ENCODE data around the gene MYBPC2.

The MYBPC2 gene

GRCh38 chr19:50479761-50480251, 47.1 kb downstream of the MYBPC2 start:
- no peak for DNase-seq (ENCODE audit: low spot score)
- no peak for FAIRE-seq

DNA sequence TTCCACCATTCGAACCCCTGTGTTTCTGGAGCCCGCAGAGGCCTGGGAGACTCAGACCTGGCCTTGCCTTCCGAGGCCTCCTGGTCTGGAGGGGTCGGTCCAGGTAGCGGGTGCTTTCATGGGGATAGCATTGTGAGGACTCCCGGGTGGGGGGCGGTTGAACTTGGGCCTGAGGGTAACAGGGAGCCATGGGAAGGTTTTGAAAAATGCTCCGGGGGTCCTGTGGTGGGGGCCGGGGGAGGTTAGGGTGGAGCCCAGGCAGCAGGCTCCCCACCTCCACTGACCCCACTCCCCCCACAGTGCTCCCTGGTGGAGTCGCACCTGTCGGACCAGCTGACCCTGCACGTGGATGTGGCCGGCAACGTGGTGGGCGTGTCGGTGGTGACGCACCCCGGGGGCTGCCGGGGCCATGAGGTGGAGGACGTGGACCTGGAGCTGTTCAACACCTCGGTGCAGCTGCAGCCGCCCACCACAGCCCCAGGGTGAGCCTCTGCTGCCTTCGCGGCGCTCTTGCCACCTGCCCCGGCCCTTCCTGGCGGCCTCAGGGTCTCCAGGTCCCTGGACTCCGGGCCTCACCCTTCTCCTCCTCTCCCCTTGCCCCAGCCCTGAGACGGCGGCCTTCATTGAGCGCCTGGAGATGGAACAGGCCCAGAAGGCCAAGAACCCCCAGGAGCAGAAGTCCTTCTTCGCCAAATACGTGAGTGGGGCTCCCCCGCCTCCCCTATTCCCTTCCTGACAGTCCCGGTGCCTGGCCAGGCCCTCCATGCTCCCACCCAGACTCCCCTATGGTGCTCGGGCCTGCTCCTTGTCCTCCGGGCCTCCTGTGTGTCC, 47.8 kb downstream of the MYBPC2 start:
- DNase-seq (ENCODE audit: low spot score) (no peak), FAIRE-seq (no peak)

DNA sequence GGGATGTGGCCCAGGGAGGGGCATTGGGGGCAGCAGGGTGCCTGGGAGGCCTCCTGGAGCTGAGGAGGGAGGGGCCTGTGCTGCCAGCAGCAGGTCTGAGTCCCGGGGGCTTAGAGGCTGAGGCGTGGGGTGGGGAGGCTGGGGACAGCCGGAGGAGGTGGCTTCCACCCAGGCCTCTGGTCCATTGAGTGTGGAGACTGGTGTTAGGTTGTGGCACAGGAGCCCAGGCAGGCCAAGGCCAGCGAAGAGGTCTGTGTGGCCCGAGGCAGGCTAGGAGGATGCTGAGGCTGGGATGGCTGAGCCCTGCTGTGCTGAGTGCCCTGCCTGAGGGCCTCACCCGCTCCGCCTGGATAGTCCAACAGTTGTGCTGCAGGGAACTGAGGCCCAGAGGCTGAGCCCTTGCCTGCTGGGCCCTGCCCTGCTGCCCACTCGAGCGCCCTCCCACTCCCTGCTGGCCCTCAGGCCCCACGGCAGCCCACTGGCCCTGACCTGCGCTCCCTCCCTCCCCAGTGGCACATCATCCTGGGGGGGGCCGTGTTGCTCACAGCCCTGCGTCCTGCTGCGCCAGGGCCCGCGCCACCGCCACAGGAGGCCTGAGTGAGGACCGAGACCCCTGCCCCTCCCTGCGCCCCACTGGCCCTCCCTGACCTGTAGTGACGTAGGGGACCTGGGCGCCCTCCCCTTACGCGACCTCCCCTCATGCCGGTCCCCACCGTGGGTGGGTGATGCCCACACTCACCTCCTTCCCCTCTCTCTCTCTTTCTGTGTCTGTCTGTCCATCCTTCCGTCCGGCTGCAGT, 48.9 kb downstream of the MYBPC2 start:
- FAIRE-seq (no peak), DNase-seq (ENCODE audit: low spot score) (no peak)

GRCh38 chr19:50482271-50482855, 49.7 kb downstream of the MYBPC2 start:
- DNase-seq (ENCODE audit: low spot score) (no peak), FAIRE-seq (no peak)

- FAIRE-seq: no peak
- no peak for DNase-seq (ENCODE audit: low spot score)
These were observed 50.2 kb downstream of the MYBPC2 start for GRCh38 chr19:50482916-50483315.

GRCh38 chr19:50485284-50485955, 52.7 kb downstream of the MYBPC2 start:
- DNase-seq (ENCODE audit: low spot score) (no peak), FAIRE-seq (no peak)

DNA sequence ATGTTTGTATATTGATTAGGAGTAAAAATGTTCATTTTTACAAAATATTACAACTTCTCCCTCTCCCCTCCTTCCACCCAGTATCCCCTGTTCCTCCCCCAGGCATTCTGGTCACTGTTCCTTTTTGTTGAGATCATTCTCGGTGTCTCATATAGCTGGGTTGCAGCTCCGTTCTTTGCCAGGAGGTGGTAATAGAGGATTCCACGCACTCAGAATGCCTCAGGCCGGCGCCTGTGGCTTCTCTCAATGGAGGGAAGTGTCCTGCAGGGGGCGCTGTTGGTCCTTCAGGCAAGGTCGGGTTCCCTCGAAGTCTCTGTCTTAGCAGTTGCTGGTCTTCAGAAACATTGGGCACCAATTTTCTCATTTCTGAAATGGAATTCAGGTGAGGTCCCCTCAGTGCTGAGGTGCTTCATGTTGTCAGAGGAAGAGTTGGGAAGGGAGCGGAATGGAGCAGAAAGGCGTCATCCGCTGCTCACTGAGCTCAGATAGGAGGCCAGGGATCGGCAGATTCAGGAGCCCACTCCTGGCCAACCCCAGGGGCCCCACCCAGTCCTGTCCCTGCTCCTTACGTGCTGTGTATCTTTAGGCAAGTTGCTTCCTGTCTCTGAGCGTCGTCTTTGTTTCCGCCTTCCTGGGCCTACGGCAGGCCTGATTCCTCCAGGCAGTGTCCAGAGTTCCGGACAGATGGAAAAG, 54.3 kb downstream of the MYBPC2 start:
- DNase-seq (ENCODE audit: low spot score): no peak
- FAIRE-seq: no peak

DNA sequence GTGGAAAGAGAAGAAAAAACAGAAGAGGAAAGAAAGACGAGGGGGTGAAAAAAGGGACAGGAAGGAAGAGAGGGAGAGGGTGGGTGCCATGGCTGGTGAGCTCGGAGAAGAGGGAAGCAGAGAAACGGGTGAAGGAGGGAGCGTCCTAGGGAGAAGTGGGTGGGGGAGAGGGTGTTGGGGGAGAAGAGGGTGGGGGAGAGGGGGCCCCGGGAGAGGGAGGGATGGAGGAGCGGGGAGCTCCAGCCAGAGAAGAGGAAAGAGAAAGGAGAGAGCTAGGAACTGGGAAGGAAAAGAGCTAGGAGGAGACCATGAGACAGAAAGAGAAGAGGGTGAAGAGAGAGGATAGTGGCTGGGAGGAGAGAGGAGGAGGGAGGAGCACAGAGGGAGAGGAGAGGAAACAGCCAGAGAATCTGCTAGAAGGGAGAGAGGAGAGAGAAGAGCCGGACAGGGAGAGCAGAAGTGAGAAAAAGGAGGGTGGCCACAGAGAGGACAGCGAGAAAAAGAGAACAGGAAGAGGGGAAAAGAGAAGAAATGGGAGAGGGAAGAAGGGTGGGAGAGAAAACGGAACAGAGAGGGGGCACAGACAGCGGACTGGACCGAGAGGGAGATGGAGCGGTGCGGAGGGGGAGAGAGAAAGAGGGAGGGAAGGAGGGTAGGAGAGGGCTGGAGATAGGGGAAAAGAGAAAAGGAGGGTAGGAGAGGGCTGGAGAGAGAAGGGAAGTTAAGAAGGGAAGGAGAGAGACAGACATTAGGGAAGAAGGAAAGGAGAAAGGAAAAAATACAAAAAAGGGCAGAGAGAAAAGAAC, 55.9 kb downstream of the MYBPC2 start:
- no peak for FAIRE-seq
- DNase-seq (ENCODE audit: low spot score): no peak

DNA sequence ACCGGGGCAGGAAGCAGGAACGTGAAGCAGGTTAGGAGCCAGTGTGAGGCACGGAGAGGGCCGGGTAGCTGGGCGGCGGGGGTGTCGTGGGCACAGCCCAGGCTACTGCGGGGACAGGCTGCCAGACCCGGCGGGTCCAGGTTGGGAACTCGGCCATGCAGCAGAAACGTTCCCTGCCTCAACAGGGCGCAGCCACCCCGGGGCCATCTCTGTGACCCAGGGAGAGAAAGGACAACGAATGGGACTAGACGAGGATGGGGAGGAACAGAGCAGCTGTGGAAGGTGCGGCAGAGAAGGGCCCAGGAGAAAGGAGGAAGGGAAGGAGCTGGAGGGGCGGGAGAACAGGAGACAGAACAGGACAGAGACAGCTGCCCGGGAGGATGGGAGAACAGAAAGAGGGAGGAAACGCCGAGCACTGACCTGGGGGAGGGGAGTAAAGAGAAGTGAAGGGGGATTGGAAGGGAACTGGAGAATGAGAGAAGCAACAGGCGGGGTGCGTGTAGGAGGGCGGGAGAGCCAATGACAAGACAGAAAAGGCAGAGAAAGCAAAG, 56.8 kb downstream of the MYBPC2 start:
- DNase-seq (ENCODE audit: low spot score): no peak

DNA sequence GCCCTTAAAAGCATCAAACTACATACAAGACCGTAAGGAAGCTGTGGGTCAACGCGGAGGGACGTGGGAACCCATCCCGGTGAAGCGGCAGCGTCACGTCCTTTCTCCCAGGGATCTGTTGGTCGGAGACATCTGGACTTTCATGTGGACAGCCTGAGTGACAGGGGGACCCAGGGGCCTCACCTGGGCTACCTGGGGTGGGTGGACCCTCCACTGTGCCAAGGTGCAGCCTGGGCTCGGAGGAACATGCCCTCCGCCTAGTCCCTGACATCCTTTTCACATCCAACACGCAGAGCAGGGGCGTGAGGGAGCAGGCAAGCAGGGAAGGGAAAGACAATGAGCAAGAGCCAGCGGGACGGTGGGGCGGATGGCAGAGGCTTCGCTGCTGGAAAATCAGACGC, 57.7 kb downstream of the MYBPC2 start:
- DNase-seq (ENCODE audit: low spot score): no peak
- FAIRE-seq: no peak

More for the DNA sequence above, 56.8 kb downstream of the MYBPC2 start:
- FAIRE-seq: no peak

DNA sequence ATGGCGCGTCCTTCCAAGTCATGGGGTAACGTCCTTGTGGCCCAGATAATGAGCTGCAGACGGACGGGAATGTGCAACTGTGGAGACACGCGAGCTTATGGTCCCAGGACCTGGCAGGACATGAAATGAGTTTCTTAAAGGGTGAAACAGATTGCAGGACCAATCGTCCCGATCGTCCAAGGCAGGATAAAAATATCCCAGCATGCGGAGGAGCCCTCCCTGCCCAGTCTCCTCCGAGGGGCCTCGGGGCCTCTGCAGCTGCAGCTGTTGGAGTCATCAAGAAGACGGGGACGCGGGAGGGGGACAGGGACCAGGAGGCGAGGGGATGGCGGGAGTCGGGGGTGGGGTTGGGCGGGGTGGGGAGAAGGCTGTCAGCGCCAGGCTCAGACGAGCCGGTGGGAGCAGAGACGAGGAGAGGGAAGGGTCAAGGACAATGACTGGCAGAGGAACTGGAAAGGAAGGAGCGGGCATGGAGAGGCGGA, 58.3 kb downstream of the MYBPC2 start:
- DNase-seq (ENCODE audit: low spot score): no peak
- no peak for FAIRE-seq

- DNase-seq (ENCODE audit: low spot score) (no peak), FAIRE-seq (no peak)
These were observed 59.8 kb downstream of the MYBPC2 start for GRCh38 chr19:50492303-50493052.

- no peak for FAIRE-seq
- no peak for DNase-seq (ENCODE audit: low spot score)
These were observed 60.5 kb downstream of the MYBPC2 start for GRCh38 chr19:50493171-50493570.

DNA sequence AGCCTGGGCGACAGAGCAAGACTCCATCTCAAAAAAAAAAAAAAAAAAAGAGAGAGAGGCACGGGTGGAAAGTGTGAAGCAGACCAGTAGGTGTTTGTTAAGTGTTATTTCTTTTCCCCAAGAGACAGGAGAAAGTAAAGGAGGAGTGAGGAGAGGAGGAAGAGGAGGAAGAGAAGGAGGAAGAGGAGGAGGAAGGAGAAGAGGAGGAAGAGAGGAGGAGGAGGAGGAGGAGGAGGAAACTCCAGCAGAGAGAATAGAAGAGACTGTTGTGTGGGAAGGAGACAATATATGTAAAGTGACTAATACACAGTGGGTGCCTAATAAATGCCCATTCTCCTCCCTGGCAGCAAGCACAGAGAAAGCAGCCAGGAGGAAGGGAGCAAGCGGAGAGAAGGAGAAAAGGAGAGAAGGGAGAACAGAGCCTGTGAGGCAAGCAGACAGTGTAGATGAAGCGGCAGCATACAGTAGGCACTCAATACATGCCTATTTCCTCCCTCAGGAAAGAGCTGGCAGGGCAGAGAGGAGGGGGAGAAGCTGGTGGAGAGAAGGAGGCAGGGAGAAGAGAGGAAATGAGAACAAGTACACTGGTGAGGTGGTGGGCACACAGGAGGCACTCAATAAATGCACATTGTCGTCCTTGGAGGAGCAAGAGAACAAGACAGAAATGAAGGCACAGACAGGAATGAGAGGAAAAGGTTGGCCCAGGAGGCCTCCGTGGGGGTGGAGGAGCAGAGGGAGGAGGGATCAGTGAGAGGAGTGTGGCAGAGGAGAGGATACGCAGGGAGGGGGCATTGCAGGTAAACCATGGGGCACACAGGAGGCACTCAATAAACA, 61.7 kb downstream of the MYBPC2 start:
- DNase-seq (ENCODE audit: low spot score) (no peak), FAIRE-seq (no peak)

- no peak for FAIRE-seq
- DNase-seq (ENCODE audit: low spot score): no peak
These were observed 62.4 kb downstream of the MYBPC2 start for GRCh38 chr19:50495020-50495531.

DNA sequence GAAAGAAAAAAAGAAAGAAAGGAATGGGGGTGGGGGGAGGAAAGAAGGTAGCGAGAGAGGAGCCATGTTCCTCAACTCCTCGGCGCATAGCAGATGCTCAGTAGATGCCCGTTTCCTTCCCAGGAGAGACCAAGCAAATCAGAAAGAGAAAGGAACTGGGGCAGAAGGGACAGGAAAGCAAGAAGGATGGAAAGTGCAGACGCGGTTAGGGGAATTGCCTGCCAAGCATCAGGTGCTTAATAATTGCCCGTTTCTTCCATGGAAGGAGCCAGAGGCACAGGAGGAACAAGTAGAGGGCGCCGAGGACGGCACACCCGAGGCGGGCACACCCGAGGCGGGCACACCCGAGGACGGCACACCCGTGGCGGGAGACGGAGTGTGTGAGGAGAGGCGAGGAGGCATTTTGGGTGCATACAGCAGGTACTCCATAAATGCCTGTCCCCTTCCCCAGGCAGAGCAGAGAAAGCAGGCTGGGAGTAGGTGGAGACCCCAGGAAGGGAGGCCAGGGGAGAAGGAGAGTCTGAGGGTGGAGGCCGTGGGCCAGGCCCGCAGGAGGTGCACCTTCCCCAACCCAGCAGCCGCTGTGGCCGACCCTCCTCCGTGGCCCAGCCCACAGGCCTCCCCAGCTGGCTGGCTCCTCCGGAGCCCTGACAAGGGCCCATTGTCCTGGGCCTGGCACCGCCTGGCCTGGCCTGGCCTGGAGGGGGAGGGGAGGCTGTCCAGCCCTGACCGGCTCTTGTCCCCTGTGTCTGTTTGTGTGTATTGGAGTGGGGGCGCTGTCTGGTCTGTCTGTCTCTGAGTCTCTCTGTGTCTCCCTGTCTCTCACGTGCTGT, 63.7 kb downstream of the MYBPC2 start:
- FAIRE-seq: no peak

DNA sequence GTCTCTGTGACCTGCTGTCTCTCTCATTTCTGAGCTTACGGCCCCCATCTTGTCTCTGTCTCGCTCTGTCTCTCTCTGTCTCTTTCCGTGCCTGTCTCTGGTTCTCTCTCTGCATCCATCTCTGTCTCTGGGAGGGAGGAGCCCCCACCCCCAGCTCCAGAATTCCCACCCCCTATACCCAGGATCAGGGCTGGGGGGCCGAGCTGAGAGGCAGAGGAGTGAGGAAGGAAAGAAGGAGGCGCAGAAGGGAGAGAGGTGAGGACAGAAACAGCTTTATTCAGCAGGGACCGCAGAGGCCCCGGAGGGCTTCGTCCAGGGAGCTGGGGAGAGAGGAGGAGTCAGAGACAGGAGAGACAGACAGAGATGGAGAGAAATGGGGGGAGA, 64.3 kb downstream of the MYBPC2 start:
- DNase-seq (ENCODE audit: low spot score) (no peak), FAIRE-seq (no peak)

More for the DNA sequence above, 63.7 kb downstream of the MYBPC2 start:
- DNase-seq (ENCODE audit: low spot score): no peak

Data from RCC 7860 (cell line).